HEK293 (cell line): ENCODE measurements around the gene OR10K2.

Source experiments
- ZNF658 ChIP-seq: fragments of 450-650 bp; formaldehyde crosslinking; IDR thresholded peaks from 2 replicates; pipeline ENCODE4; 2016; ENCODE audit warnings: missing biosample characterization, missing genetic modification characterization
- TF ChIP-seq, protein P1 (sequence below): fragments of 450-650 bp; formaldehyde crosslinking; IDR thresholded peaks from 2 replicates; pipeline ENCODE4 v1.5.1; 2016; ENCODE audit warnings: missing biosample characterization, missing genetic modification characterization
- TF ChIP-seq, protein P2 (sequence below): fragments of 450-650 bp; formaldehyde crosslinking; IDR thresholded peaks from 2 replicates; pipeline ENCODE4 v1.5.1; 2016; ENCODE audit warnings: missing biosample characterization, missing genetic modification characterization, low read depth

DNA sequence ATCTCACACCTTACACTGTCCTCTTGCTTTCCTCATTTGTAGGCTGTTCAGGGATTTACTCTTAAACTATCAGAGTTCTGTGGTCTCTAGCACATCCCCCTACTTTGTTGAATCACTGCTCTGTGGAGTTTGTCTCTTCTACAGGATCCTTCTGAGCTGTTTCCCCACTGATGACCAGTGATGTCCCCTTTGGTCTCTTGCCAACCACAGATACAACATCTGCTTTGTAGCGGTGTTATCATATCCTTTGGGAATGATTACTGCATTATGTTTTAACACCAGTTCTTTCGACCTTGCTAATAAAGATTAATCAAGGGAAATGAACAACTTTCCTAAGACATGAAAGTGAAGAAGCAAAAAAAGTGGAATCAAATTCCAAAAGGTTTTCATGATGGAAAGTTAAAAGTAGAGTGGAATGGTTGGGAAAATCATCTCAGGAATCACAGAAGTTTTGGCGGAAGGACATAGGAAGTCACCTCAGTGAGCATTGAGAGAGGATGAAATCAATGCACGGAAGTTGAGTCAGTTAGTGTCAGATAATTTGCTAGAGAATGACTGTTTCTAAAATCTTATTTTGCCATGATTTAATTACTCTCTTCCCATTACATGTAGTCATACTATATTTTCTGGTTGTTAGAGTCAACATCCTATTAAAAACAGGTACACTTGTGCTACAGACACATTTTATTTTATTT, 11.2 kb downstream of the OR10K2 start:
- TF ChIP-seq, protein P1, sequence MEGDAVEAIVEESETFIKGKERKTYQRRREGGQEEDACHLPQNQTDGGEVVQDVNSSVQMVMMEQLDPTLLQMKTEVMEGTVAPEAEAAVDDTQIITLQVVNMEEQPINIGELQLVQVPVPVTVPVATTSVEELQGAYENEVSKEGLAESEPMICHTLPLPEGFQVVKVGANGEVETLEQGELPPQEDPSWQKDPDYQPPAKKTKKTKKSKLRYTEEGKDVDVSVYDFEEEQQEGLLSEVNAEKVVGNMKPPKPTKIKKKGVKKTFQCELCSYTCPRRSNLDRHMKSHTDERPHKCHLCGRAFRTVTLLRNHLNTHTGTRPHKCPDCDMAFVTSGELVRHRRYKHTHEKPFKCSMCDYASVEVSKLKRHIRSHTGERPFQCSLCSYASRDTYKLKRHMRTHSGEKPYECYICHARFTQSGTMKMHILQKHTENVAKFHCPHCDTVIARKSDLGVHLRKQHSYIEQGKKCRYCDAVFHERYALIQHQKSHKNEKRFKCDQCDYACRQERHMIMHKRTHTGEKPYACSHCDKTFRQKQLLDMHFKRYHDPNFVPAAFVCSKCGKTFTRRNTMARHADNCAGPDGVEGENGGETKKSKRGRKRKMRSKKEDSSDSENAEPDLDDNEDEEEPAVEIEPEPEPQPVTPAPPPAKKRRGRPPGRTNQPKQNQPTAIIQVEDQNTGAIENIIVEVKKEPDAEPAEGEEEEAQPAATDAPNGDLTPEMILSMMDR (tag by site-specific recombination), result no peak
- TF ChIP-seq ZNF658 (tag by site-specific recombination), result no peak
- TF ChIP-seq, protein P2, sequence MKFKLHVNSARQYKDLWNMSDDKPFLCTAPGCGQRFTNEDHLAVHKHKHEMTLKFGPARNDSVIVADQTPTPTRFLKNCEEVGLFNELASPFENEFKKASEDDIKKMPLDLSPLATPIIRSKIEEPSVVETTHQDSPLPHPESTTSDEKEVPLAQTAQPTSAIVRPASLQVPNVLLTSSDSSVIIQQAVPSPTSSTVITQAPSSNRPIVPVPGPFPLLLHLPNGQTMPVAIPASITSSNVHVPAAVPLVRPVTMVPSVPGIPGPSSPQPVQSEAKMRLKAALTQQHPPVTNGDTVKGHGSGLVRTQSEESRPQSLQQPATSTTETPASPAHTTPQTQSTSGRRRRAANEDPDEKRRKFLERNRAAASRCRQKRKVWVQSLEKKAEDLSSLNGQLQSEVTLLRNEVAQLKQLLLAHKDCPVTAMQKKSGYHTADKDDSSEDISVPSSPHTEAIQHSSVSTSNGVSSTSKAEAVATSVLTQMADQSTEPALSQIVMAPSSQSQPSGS (tag by site-specific recombination), result no peak
